K562 (cell line): ENCODE data around the gene IL17RA. TPM values are rescaled to one million over a fixed set of nuclear protein-coding genes. Genes with fewer than 3 reads are reported as not detected.
"Not testable (repeated sequence)": the region's sequence is repeated elsewhere in the genome, so short reads cannot be mapped to it uniquely, and the experiment has no call there.

Source experiments
- CXXC5 ChIP-seq: fragments of 250-450 bp; sonication (Bioruptor Pico); IDR thresholded peaks from 2 replicates; pipeline ENCODE4 v1.8.0; 2022; ENCODE audit warnings: inconsistent platforms, mild to moderate bottlenecking, moderate library complexity
- E2F3 ChIP-seq: fragments of 250-450 bp; sonication (Bioruptor Pico); IDR thresholded peaks from 2 replicates; pipeline ENCODE4 v1.4.0; 2020; ENCODE audit warnings: mild to moderate bottlenecking
- EP400 ChIP-seq: fragments of 450-650 bp; IDR thresholded peaks from 2 replicates; pipeline ENCODE4 v1.6.1; 2017; ENCODE audit warnings: antibody characterized with exemption, mild to moderate bottlenecking, moderate library complexity
- HOMEZ ChIP-seq: fragments of 250-450 bp; sonication (Bioruptor Pico); IDR thresholded peaks from 2 replicates; pipeline ENCODE4 v1.4.0; 2020; ENCODE audit warnings: mild to moderate bottlenecking, moderate library complexity
- L3MBTL2 ChIP-seq: fragments of 450-650 bp; IDR thresholded peaks from 2 replicates; pipeline ENCODE4 v1.6.1; 2016; ENCODE audit warnings: mild to moderate bottlenecking, moderate library complexity
- NFIC ChIP-seq: fragments of 450-650 bp; IDR thresholded peaks from 2 replicates; pipeline ENCODE4 v1.6.1; 2017; ENCODE audit warnings: mild to moderate bottlenecking, inconsistent platforms
- RBBP5 ChIP-seq: fragments of 200-600 bp; sonication (generic); IDR thresholded peaks from 2 replicates; pipeline ENCODE4 v1.6.1; 2012; ENCODE audit warnings: borderline replicate concordance, mild to moderate bottlenecking, low read length, control low read depth, inconsistent platforms; ENCODE audit not compliant: insufficient read depth, poor library complexity, severe bottlenecking
- REST ChIP-seq, 2 experiments: fragments of 450-650 bp; formaldehyde crosslinking in 1 of 2; IDR thresholded peaks; 2 replicates each; pipeline versions ENCODE4 v1.4.0 to v1.6.1; 2014 to 2020; ENCODE audit warnings: mild to moderate bottlenecking in 2 of 2, borderline replicate concordance in 1 of 2, low read depth in 1 of 2
- ZNF79 ChIP-seq: fragments of 250-450 bp; sonication (Bioruptor Pico); IDR thresholded peaks from 2 replicates; pipeline ENCODE4 v1.4.0; 2020; ENCODE audit warnings: low read depth, mild to moderate bottlenecking, moderate library complexity
- polyA plus RNA-seq, 8 experiments: library from polyadenylated mRNA; depleted of rRNA in 4 of 8; stranded (reverse) in 5 of 8; unstranded in 3 of 8; fragments of >200 nt; fragmentation: Nextera tagmentation in 2 of 8; fragmentation: Illumina TruSeq in 1 of 8; extraction: Ambion mirVana in 2 of 8; extraction: Trizol in 1 of 8; gene quantifications; 2 replicates each; pipeline versions ENCODE4 v1.2.1 to v1.2.3, GENCODE V29; 2011 to 2014; ENCODE audit warnings: inconsistent platforms in 1 of 8, missing spikeins in 1 of 8
- total RNA-seq, 7 experiments: library from RNA; depleted of rRNA in 6 of 7; stranded (reverse); fragments of >200 nt in 6 of 7; fragmentation: Illumina TruSeq in 2 of 7; extraction: Trizol in 2 of 7; gene quantifications; 2 replicates each; pipeline versions ENCODE4 v1.2.1 to v1.2.3, GENCODE V29; 2011 to 2021; ENCODE audit warnings: low replicate concordance in 1 of 7

Gene IL17RA
- total and polyA plus RNA-seq, 9 of the 15 experiments (the other 6 are each of a cell fraction or from before 2014, with no cell fraction given): 0.17 to 11.8 (median 3.7) TPM

GRCh38 chr22:17036842-17037711 is 47.7 kb upstream of the IL17RA start (continued):
- not testable (repeated sequence) for TF ChIP-seq REST (IDR thresholded peaks at IDR 0.05; ENCODE audit: borderline replicate concordance)
- TF ChIP-seq REST (CRISPR knock-in tag; IDR thresholded peaks at IDR 0.05; ENCODE audit: low read depth) (0 out of 2 replicates have a peak, but pooled peaks have one; percentile 11), E2F3 (peak; percentile 71; the same call in 1 of the 2 replicates), ZNF79 (CRISPR knock-in tag) (0 out of 2 replicates have a peak, but pooled peaks have one; percentile 16), NFIC (peak; percentile 47), EP400 (peak; percentile 48), CXXC5 (CRISPR knock-in tag) (peak; percentile 48), L3MBTL2 (peak; percentile 89), HOMEZ (CRISPR knock-in tag) (0 out of 2 replicates have a peak, but pooled peaks have one; percentile 57), RBBP5 (peak; percentile 37)
